Measurements from ENCODE around the gene MYH13.

- TF ChIP-seq EZH2 (IDR thresholded peaks at IDR 0.05; ENCODE audit: low read depth) (no peak), CTCF (conservative IDR thresholded peaks at IDR 0.05) (no peak)
These were observed 108.8 kb downstream of the MYH13 start for GRCh38 chr17:10264051-10264450.
